ENCODE data around the gene TAOK3.

The TAOK3 gene

DNA sequence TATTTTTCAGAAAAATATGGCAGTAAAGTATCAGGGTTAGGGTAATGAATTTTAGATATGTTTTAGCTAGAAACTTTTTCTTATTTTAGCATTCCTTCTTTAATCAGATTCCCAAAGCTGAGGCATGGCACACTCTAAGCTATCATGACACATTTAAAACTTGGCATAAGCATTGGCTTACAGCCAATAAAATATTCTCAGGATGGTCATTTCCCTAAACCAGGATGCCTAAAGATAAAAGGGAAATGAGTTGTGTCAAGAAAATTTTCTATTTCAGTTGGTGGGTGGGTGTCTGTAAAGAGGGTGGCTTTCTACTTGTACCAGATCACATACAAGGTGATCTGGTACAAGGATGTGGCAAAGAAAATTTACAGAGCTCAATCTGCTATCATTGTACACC, 189.0 kb downstream of the TAOK3 start:
- Histone ChIP-seq H3K4me1 (ENCODE audit: insufficient read depth, low read length, severe bottlenecking) (no peaks in the 10 kb centered on the region), H3K9ac (ENCODE audit: low read length) (no peak overlapping the region), H3F3A (ENCODE audit: insufficient read depth, low read length) (peaks cover 7% of the 10 kb centered on the region; the same call in 1 of the 2 replicates), H3K4me3 (ENCODE audit: low read depth, low read length, poor library complexity, severe bottlenecking) (no peak overlapping the region), H3K36me3 (ENCODE audit: insufficient read depth, low read length) (peaks cover 21% of the 10 kb centered on the region), H3K27ac (ENCODE audit: low read depth, low read length, poor library complexity, severe bottlenecking) (no peak overlapping the region), H3K79me2 (ENCODE audit: insufficient read depth, low read length) (no peaks in the 10 kb centered on the region), H3K4me2 (ENCODE audit: low read length) (no peak overlapping the region), H3K9me2 (ENCODE audit: low read depth, low read length) (no peaks in the 10 kb centered on the region), H2AFZ (ENCODE audit: low read length) (no peak overlapping the region), H3K9me3 (ENCODE audit: low read length) (no peaks in the 10 kb centered on the region), H4K20me1 (ENCODE audit: insufficient read depth, low read length) (no peaks in the 10 kb centered on the region), H3K27me3 (ENCODE audit: insufficient read depth, low read length) (no peaks in the 10 kb centered on the region)
- TF ChIP-seq CTCF (IDR thresholded peaks at IDR 0.05; ENCODE audit: low read length) (no peak), EZH2 (IDR thresholded peaks at IDR 0.05; ENCODE audit: borderline replicate concordance, low read length) (no peak)

- H3K27me3 ChIP-seq (ENCODE audit: insufficient read depth, low read length), result no peaks in the 10 kb centered on the region
- TF ChIP-seq EZH2 (IDR thresholded peaks at IDR 0.05; ENCODE audit: borderline replicate concordance, low read length), result no peak
- TF ChIP-seq CTCF (IDR thresholded peaks at IDR 0.05; ENCODE audit: low read length), result no peak
- no peak overlapping the region for H3K27ac ChIP-seq (ENCODE audit: low read depth, low read length, poor library complexity, severe bottlenecking)
- H3K9me3 ChIP-seq (ENCODE audit: low read length), result no peaks in the 10 kb centered on the region
- peaks cover 7% of the 10 kb centered on the region; the same call in 1 of the 2 replicates for H3F3A ChIP-seq (ENCODE audit: insufficient read depth, low read length)
- H3K4me1 ChIP-seq (ENCODE audit: insufficient read depth, low read length, severe bottlenecking), result no peaks in the 10 kb centered on the region
- H3K9ac ChIP-seq (ENCODE audit: low read length), result no peak overlapping the region
- no peak overlapping the region for H3K4me3 ChIP-seq (ENCODE audit: low read depth, low read length, poor library complexity, severe bottlenecking)
- no peak overlapping the region for H3K4me2 ChIP-seq (ENCODE audit: low read length)
- no peaks in the 10 kb centered on the region for H4K20me1 ChIP-seq (ENCODE audit: insufficient read depth, low read length)
- peaks cover 16% of the 10 kb centered on the region for H3K36me3 ChIP-seq (ENCODE audit: insufficient read depth, low read length)
- no peaks in the 10 kb centered on the region for H3K79me2 ChIP-seq (ENCODE audit: insufficient read depth, low read length)
- H2AFZ ChIP-seq (ENCODE audit: low read length), result no peak overlapping the region
- H3K9me2 ChIP-seq (ENCODE audit: low read depth, low read length), result no peaks in the 10 kb centered on the region
Observed at GRCh38 chr12:118183155-118183554, 189.6 kb downstream of the TAOK3 start.

DNA sequence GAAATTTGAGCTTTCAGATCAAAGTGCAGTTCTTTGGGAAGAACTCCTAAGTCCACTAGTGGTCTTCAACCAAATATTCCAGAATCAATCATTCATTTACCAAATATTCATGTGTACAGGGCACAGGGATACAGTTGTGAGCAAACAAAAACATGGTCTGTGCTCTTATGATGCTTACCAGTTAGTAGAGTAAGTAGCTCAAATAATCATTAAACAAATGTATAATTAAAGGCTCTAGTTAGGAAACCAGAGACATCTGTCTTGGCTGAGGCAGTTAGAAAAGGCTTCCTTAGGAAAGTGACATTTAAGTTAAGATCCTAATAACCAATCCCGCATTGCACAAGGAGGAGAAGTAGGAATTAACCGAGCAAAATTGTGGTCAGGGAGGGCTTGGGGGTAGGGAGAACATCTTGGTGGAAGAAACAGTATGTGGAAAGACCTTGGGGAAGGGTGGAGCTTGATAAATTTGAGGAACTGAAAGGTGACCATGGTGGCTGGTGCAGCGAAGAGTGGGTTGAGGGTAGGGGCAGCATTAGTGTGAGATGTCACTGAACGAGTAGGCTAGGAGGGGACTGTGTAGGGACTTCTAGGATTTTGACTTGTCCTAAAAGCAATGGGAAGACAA, 196.8 kb downstream of the TAOK3 start:
- H2AFZ ChIP-seq (ENCODE audit: low read length), result no peak overlapping the region
- H3K9ac ChIP-seq (ENCODE audit: low read length), result no peak overlapping the region
- H3K4me1 ChIP-seq (ENCODE audit: insufficient read depth, low read length, severe bottlenecking), result no peaks in the 10 kb centered on the region
- H3K4me2 ChIP-seq (ENCODE audit: low read length), result no peak overlapping the region
- H3K4me3 ChIP-seq (ENCODE audit: low read depth, low read length, poor library complexity, severe bottlenecking), result no peak overlapping the region
- H4K20me1 ChIP-seq (ENCODE audit: insufficient read depth, low read length), result no peaks in the 10 kb centered on the region
- peaks cover 57% of the 10 kb centered on the region for H3K36me3 ChIP-seq (ENCODE audit: insufficient read depth, low read length)
- no peaks in the 10 kb centered on the region for H3K9me2 ChIP-seq (ENCODE audit: low read depth, low read length)
- no peaks in the 10 kb centered on the region for H3K9me3 ChIP-seq (ENCODE audit: low read length)
- H3F3A ChIP-seq (ENCODE audit: insufficient read depth, low read length), result no peaks in the 10 kb centered on the region
- no peak for TF ChIP-seq CTCF (IDR thresholded peaks at IDR 0.05; ENCODE audit: low read length)
- TF ChIP-seq EZH2 (IDR thresholded peaks at IDR 0.05; ENCODE audit: borderline replicate concordance, low read length), result no peak
- no peaks in the 10 kb centered on the region for H3K79me2 ChIP-seq (ENCODE audit: insufficient read depth, low read length)
- no peaks in the 10 kb centered on the region for H3K27me3 ChIP-seq (ENCODE audit: insufficient read depth, low read length)
- H3K27ac ChIP-seq (ENCODE audit: low read depth, low read length, poor library complexity, severe bottlenecking), result no peak overlapping the region

Data from OCI-LY1 (cell line).